Thyroid gland (tissue), 4 donors: Measurements from ENCODE around the gene PTPRN2. TPM values are rescaled to one million over a fixed set of nuclear protein-coding genes. Genes with fewer than 3 reads are reported as not detected.

Experiments
- DNase-seq, 2 donors: peaks; one replicate each; pipeline ENCODE4 v3.0.0-alpha.2; 2019
- H3K27ac ChIP-seq, 3 donors: fragments of 200-600 bp; sonication (generic); 1 replicate in 2 of 3; 2 replicates in 1 of 3; pipeline ENCODE4 v1.5.1; 2016 to 2019; ENCODE audit warnings: mild to moderate bottlenecking in 1 of 3, moderate library complexity in 1 of 3
- H3K27me3 ChIP-seq: fragments of 200-600 bp; sonication (generic); one replicate; pipeline ENCODE4 v1.5.1; 2019
- H3K36me3 ChIP-seq, 2 donors: fragments of 200-600 bp; sonication (generic); one replicate each; pipeline ENCODE4 v1.5.1; 2016 to 2019
- H3K4me1 ChIP-seq, 2 donors: fragments of 200-600 bp; sonication (generic); one replicate each; pipeline ENCODE4 v1.5.1; 2017 to 2019
- H3K4me3 ChIP-seq, 3 donors: fragments of 200-600 bp; sonication (generic); replicated peaks in 1 of 3; 1 replicate in 2 of 3; 2 replicates in 1 of 3; pipeline ENCODE4 v1.5.1; 2016; ENCODE audit warnings: mild to moderate bottlenecking in 1 of 3
- H3K9me3 ChIP-seq: fragments of 200-600 bp; sonication (generic); one replicate; pipeline ENCODE4 v1.5.1; 2017
- CTCF ChIP-seq, 6 experiments: fragments of 200-600 bp in 3 of 6; fragments of 450-650 bp in 3 of 6; sonication (generic) in 3 of 6; IDR thresholded peaks; one replicate each; pipeline ENCODE4 v1.5.1; 2016 to 2019; ENCODE audit warnings: antibody characterized with exemption in 6 of 6, mild to moderate bottlenecking in 2 of 6, inconsistent platforms in 1 of 6, moderate library complexity in 1 of 6
- POLR2A ChIP-seq, 2 donors: fragments of 450-650 bp; IDR thresholded peaks; one replicate each; pipeline ENCODE4 v1.6.1; 2017; ENCODE audit warnings: antibody characterized with exemption in 2 of 2, mild to moderate bottlenecking in 2 of 2, moderate library complexity in 1 of 2
- WGBS, 2 donors: methylation state at CpG; one replicate each; pipeline ENCODE4 v1.1.5; 2017; 5-methylcytosine and 5-hydroxymethylcytosine counted together
- intact Hi-C: fragments of 100-400 bp; cut with DNase I; formaldehyde crosslinking; loops from one replicate; pipeline ENCODE4 v1.15.1; 2023
- total RNA-seq, 4 donors: library from RNA; depleted of rRNA; stranded (reverse); fragments of >200 nt; gene quantifications; one replicate each; pipeline ENCODE4 v1.2.3, GENCODE V29; 2016

Gene PTPRN2
- total RNA-seq, 4 donors from 2014 or later: 4.2 to 9.9 (median 7.7) TPM

- intact Hi-C loops: no loop called here
- Histone ChIP-seq H3K36me3 (no peaks in the 10 kb centered on the region), H3K4me3 (no peak overlapping the region), H3K27ac (no peak overlapping the region), H3K4me1 (no peaks in the 10 kb centered on the region), H3K27me3 (no peaks in the 10 kb centered on the region), H3K9me3 (no peaks in the 10 kb centered on the region)
- TF ChIP-seq CTCF (IDR thresholded peaks at IDR 0.05): no peak
- no peak for TF ChIP-seq POLR2A (IDR thresholded peaks at IDR 0.05)
- no peak for DNase-seq
- 84 to 89% methylated on average over 12 of the region's 12 CpGs for WGBS, 2 donors
Measured at GRCh38 chr7:158259671-158260418, 327.8 kb downstream of the PTPRN2 start.

- Histone ChIP-seq H3K36me3 (no peaks in the 10 kb centered on the region), H3K4me3 (no peak overlapping the region), H3K9me3 (no peaks in the 10 kb centered on the region), H3K27me3 (no peaks in the 10 kb centered on the region), H3K27ac (no peak overlapping the region), H3K4me1 (no peaks in the 10 kb centered on the region)
- TF ChIP-seq POLR2A (IDR thresholded peaks at IDR 0.05): no peak
- TF ChIP-seq CTCF (IDR thresholded peaks at IDR 0.05): no peak
- no peak for DNase-seq
- intact Hi-C loops: no loop called here
- 92% methylated on average over 10 of the region's 10 CpGs for WGBS, 2 donors
Measured at GRCh38 chr7:158259141-158259540, 328.5 kb downstream of the PTPRN2 start.

- TF ChIP-seq POLR2A (IDR thresholded peaks at IDR 0.05): no peak
- TF ChIP-seq CTCF (IDR thresholded peaks at IDR 0.05): no peak
- intact Hi-C loops: no loop called here
- no peak overlapping the region for H3K27ac ChIP-seq
- WGBS, 2 donors: 87 to 89% methylated on average over 22 of the region's 22 CpGs
- H3K27me3 ChIP-seq: no peaks in the 10 kb centered on the region
- no peaks in the 10 kb centered on the region for H3K36me3 ChIP-seq
- H3K9me3 ChIP-seq: no peaks in the 10 kb centered on the region
- H3K4me3 ChIP-seq: no peak overlapping the region
- DNase-seq: no peak
- no peaks in the 10 kb centered on the region for H3K4me1 ChIP-seq
Measured at GRCh38 chr7:158258411-158259130, 329.1 kb downstream of the PTPRN2 start.

GRCh38 chr7:158257516-158258410 is 329.9 kb downstream of the PTPRN2 start:
- no peaks in the 10 kb centered on the region for H3K4me1 ChIP-seq
- no peak overlapping the region for H3K27ac ChIP-seq
- H3K4me3 ChIP-seq: no peak overlapping the region
- intact Hi-C loops: no loop called here
- WGBS, 2 donors: 88 to 94% methylated on average over 20 to 32 of the region's 33 CpGs
- no peaks in the 10 kb centered on the region for H3K27me3 ChIP-seq
- no peaks in the 10 kb centered on the region for H3K36me3 ChIP-seq
- no peak for TF ChIP-seq CTCF (IDR thresholded peaks at IDR 0.05)
- TF ChIP-seq POLR2A (IDR thresholded peaks at IDR 0.05): no peak
- no peak for DNase-seq
- H3K9me3 ChIP-seq: no peaks in the 10 kb centered on the region
